Measurements from ENCODE around the gene POLA1.

GRCh38 chrX:24963823-24964222, 270.1 kb downstream of the POLA1 start:
- TF ChIP-seq CTCF (IDR thresholded peaks at IDR 0.05) (no peak), POLR2A (IDR thresholded peaks at IDR 0.05) (no peak)

Measured in testis (tissue), 2 donors.